AG04450 (cell line): Measurements from ENCODE around the gene CLCN3. TPM values are rescaled to one million over a fixed set of nuclear protein-coding genes. Genes with fewer than 3 reads are reported as not detected.

Source experiments
- CTCF ChIA-PET: fragments of 300-600, 350-600 bp; formaldehyde crosslinking; extraction: SDS; loops from one replicate; lab custom pipeline; 2022; ENCODE audit warnings: antibody characterized with exemption, inconsistent platforms; lab: Charles Lee
- POLR2A ChIA-PET: fragments of 350-600 bp; formaldehyde crosslinking; extraction: SDS; loops from one replicate; lab custom pipeline; 2021; ENCODE audit warnings: antibody characterized with exemption, inconsistent platforms; lab: Yijun Ruan, JAX
- DNase-seq: peaks from one replicate; pipeline ENCODE4 v3.0.0-alpha.2; 2011; ENCODE audit warnings: low read depth, low spot score
- H3K27ac ChIP-seq: one replicate; pipeline ENCODE4 v1.5.1; 2012; ENCODE audit warnings: low read depth, low read length, control low read depth
- H3K27me3 ChIP-seq: one replicate; pipeline ENCODE4 v1.6.0; 2012; ENCODE audit warnings: low read length; ENCODE audit not compliant: control insufficient read depth, insufficient read depth
- H3K4me3 ChIP-seq: 2 replicates; pipeline ENCODE4 v1.5.1; 2011; ENCODE audit warnings: mild to moderate bottlenecking, low read depth, low read length, control low read depth
- H3K9me3 ChIP-seq: 2 replicates; pipeline ENCODE4 v1.5.1; 2012; ENCODE audit warnings: low read length; ENCODE audit not compliant: control insufficient read depth, insufficient read depth
- CTCF ChIP-seq: IDR thresholded peaks from 2 replicates; pipeline ENCODE4 v1.5.1; 2011; ENCODE audit warnings: low read depth, low read length, control low read depth, inconsistent platforms
- polyA plus RNA-seq: library from polyadenylated mRNA; depleted of rRNA; stranded (reverse); fragments of >200 nt; gene quantifications from 2 replicates; pipeline ENCODE4 v1.2.3, GENCODE V29; 2011

The CLCN3 gene
- polyA plus RNA-seq, 1 experiment, result 36.5 TPM

- CTCF ChIA-PET, result no interaction called here
- Histone ChIP-seq H3K27me3 (no peaks in the 10 kb centered on the region), H3K4me3 (peak overlapping the region; percentile 95; the same call in 1 of the 2 replicates), H3K27ac (no peak overlapping the region), H3K9me3 (no peaks in the 10 kb centered on the region)
- no peak for TF ChIP-seq CTCF
- POLR2A ChIA-PET, result no interaction called here
- no peak for DNase-seq
Measured at GRCh38 chr4:169758401-169758962, 138.1 kb downstream of the CLCN3 start.

GRCh38 chr4:169761846-169762245 is 141.5 kb downstream of the CLCN3 start:
- no peak for TF ChIP-seq CTCF

GRCh38 chr4:169765835-169766234 is 145.5 kb downstream of the CLCN3 start:
- no peak for TF ChIP-seq CTCF
- no peak overlapping the region for H3K4me3 ChIP-seq
- H3K27me3 ChIP-seq, result peaks cover 3% of the 10 kb centered on the region
- no peak for DNase-seq
- ChIA-PET POLR2A (no interaction called here), CTCF (interaction anchor here (0.6 to 1.8 kb wide), 3 partner anchors 9 to 153 kb away, joined by 3 to 8 read pairs (median 4); no protein-coding TSS in a partner anchor)
- no peaks in the 10 kb centered on the region for H3K9me3 ChIP-seq
- H3K27ac ChIP-seq, result no peak overlapping the region

More at GRCh38 chr4:169761846-169762245, 141.5 kb downstream of the CLCN3 start:
- no peaks in the 10 kb centered on the region for H3K9me3 ChIP-seq
- CTCF ChIA-PET, result no interaction called here
- H3K27me3 ChIP-seq, result no peaks in the 10 kb centered on the region
- H3K4me3 ChIP-seq, result no peak overlapping the region
- POLR2A ChIA-PET, result interaction anchor here (0.6 kb wide), 1 partner anchor 9 kb away, joined by 4 read pairs; no protein-coding TSS in a partner anchor
- no peak for DNase-seq
- H3K27ac ChIP-seq, result no peak overlapping the region

GRCh38 chr4:169766741-169767140 is 146.4 kb downstream of the CLCN3 start:
- TF ChIP-seq CTCF, result no peak
- Histone ChIP-seq H3K27ac (no peak overlapping the region), H3K4me3 (no peak overlapping the region), H3K9me3 (no peaks in the 10 kb centered on the region), H3K27me3 (peaks cover 3% of the 10 kb centered on the region)
- ChIA-PET CTCF (interaction anchor here (1.7 to 1.8 kb wide), 2 partner anchors 8 to 43 kb away, joined by 4 to 8 read pairs; no protein-coding TSS in a partner anchor), POLR2A (no interaction called here)
- DNase-seq, result no peak

GRCh38 chr4:169768385-169768784 is 148.0 kb downstream of the CLCN3 start:
- Histone ChIP-seq H3K27ac (no peak overlapping the region), H3K27me3 (peaks cover 3% of the 10 kb centered on the region), H3K4me3 (no peak overlapping the region), H3K9me3 (no peaks in the 10 kb centered on the region)
- CTCF ChIA-PET, result interaction anchor here (1.5 kb wide), 1 partner anchor 155 kb away, joined by 5 read pairs; the partner anchor contains the start of gene NEK1
- no peak for TF ChIP-seq CTCF
- POLR2A ChIA-PET, result no interaction called here
- DNase-seq, result no peak
